Measurements from ENCODE around the gene LMO3. TPM values are rescaled to one million over a fixed set of nuclear protein-coding genes. Genes with fewer than 3 reads are reported as not detected.

LMO3 gene
- total RNA-seq, 1 experiment from 2014 or later = not detected

GRCh38 chr12:16560273-16560672 is 45.7 kb downstream of the LMO3 start:
- Histone ChIP-seq H3K9me2 (ENCODE audit: insufficient read depth) (no peaks in the 10 kb centered on the region), H3K4me2 (no peak overlapping the region), H4K20me1 (ENCODE audit: insufficient read depth) (no peaks in the 10 kb centered on the region), H3K36me3 (ENCODE audit: low read depth) (no peaks in the 10 kb centered on the region), H3K4me1 (replicated peaks; ENCODE audit: insufficient read depth) (no peaks in the 10 kb centered on the region), H3K27ac (no peak overlapping the region), H2AFZ (no peak overlapping the region), H3F3A (ENCODE audit: insufficient read depth, low read depth) (no peaks in the 10 kb centered on the region), H3K4me3 (no peak overlapping the region), H3K27me3 (ENCODE audit: insufficient read depth, low read depth) (no peaks in the 10 kb centered on the region), H3K79me2 (ENCODE audit: low read depth) (no peaks in the 10 kb centered on the region), H3K9me3 (ENCODE audit: insufficient read depth, low read depth) (no peaks in the 10 kb centered on the region; the same call in 1 of the 2 replicates)
- no TSS peak for BruUV-seq (replicated peaks)
- ChIA-PET CTCF (interaction anchor here (0.6 kb wide), 1 partner anchor 117 kb away, joined by 3 read pairs; no protein-coding TSS in a partner anchor), POLR2A (ENCODE audit: unreplicated experiment) (no interaction called here)
- intact Hi-C loops (cut with micrococcal nuclease; ENCODE audit: unreplicated experiment) = no loop called here
- no peak for TF ChIP-seq EZH2 (IDR thresholded peaks at IDR 0.05; ENCODE audit: low read depth)
- TF ChIP-seq, protein P1, sequence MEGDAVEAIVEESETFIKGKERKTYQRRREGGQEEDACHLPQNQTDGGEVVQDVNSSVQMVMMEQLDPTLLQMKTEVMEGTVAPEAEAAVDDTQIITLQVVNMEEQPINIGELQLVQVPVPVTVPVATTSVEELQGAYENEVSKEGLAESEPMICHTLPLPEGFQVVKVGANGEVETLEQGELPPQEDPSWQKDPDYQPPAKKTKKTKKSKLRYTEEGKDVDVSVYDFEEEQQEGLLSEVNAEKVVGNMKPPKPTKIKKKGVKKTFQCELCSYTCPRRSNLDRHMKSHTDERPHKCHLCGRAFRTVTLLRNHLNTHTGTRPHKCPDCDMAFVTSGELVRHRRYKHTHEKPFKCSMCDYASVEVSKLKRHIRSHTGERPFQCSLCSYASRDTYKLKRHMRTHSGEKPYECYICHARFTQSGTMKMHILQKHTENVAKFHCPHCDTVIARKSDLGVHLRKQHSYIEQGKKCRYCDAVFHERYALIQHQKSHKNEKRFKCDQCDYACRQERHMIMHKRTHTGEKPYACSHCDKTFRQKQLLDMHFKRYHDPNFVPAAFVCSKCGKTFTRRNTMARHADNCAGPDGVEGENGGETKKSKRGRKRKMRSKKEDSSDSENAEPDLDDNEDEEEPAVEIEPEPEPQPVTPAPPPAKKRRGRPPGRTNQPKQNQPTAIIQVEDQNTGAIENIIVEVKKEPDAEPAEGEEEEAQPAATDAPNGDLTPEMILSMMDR (conservative IDR thresholded peaks at IDR 0.05) = no peak
- DNase-seq = no peak

- Histone ChIP-seq H3K27ac (no peak overlapping the region), H3K4me2 (no peak overlapping the region), H2AFZ (no peak overlapping the region), H4K20me1 (ENCODE audit: insufficient read depth) (no peaks in the 10 kb centered on the region), H3K4me1 (replicated peaks; ENCODE audit: insufficient read depth) (no peaks in the 10 kb centered on the region), H3K4me3 (no peak overlapping the region), H3K9me3 (ENCODE audit: insufficient read depth, low read depth) (no peaks in the 10 kb centered on the region), H3K36me3 (ENCODE audit: low read depth) (no peaks in the 10 kb centered on the region), H3K27me3 (ENCODE audit: insufficient read depth, low read depth) (no peaks in the 10 kb centered on the region), H3K79me2 (ENCODE audit: low read depth) (no peaks in the 10 kb centered on the region), H3K9me2 (ENCODE audit: insufficient read depth) (no peaks in the 10 kb centered on the region), H3F3A (ENCODE audit: insufficient read depth, low read depth) (no peaks in the 10 kb centered on the region)
- POLR2A ChIA-PET (ENCODE audit: unreplicated experiment) = no interaction called here
- intact Hi-C loops (cut with micrococcal nuclease; ENCODE audit: unreplicated experiment) = no loop called here
- no peak for DNase-seq
- CTCF ChIA-PET = no interaction called here
- BruUV-seq (replicated peaks) = no TSS peak
- TF ChIP-seq, protein P1 (conservative IDR thresholded peaks at IDR 0.05) = no peak
- no peak for TF ChIP-seq EZH2 (IDR thresholded peaks at IDR 0.05; ENCODE audit: low read depth)
These were observed 50.3 kb downstream of the LMO3 start for GRCh38 chr12:16555630-16556029.

GRCh38 chr12:16553457-16553856 is 52.5 kb downstream of the LMO3 start:
- DNase-seq = no peak

More at GRCh38 chr12:16553457-16553856, 52.5 kb downstream of the LMO3 start:
- intact Hi-C loops (cut with micrococcal nuclease; ENCODE audit: unreplicated experiment) = no loop called here
- H3K9me2 ChIP-seq (ENCODE audit: insufficient read depth) = no peaks in the 10 kb centered on the region
- CTCF ChIA-PET = no interaction called here
- TF ChIP-seq EZH2 (IDR thresholded peaks at IDR 0.05; ENCODE audit: low read depth) = no peak
- TF ChIP-seq, protein P1 (conservative IDR thresholded peaks at IDR 0.05) = no peak
- H4K20me1 ChIP-seq (ENCODE audit: insufficient read depth) = no peaks in the 10 kb centered on the region
- H2AFZ ChIP-seq = no peak overlapping the region
- no peaks in the 10 kb centered on the region for H3F3A ChIP-seq (ENCODE audit: insufficient read depth, low read depth)
- POLR2A ChIA-PET (ENCODE audit: unreplicated experiment) = no interaction called here
- no peaks in the 10 kb centered on the region for H3K36me3 ChIP-seq (ENCODE audit: low read depth)
- no peak overlapping the region for H3K27ac ChIP-seq
- no peak overlapping the region for H3K4me3 ChIP-seq
- H3K79me2 ChIP-seq (ENCODE audit: low read depth) = no peaks in the 10 kb centered on the region
- H3K4me1 ChIP-seq (replicated peaks; ENCODE audit: insufficient read depth) = no peaks in the 10 kb centered on the region
- BruUV-seq (replicated peaks) = no TSS peak
- no peaks in the 10 kb centered on the region for H3K27me3 ChIP-seq (ENCODE audit: insufficient read depth, low read depth)
- H3K9me3 ChIP-seq (ENCODE audit: insufficient read depth, low read depth) = no peaks in the 10 kb centered on the region
- no peak overlapping the region for H3K4me2 ChIP-seq
